Embryonic facial prominence (tissue), 1 donor: ENCODE results near the gene CACFD1.

ENCODE experiments used
- DNase-seq: peaks from one replicate; pipeline ENCODE4 v3.0.0-alpha.2; 2016; ENCODE audit errors: extremely low spot score

Gene CACFD1

GRCh38 chr9:133517711-133518110, 57.9 kb downstream of the CACFD1 start:
- no peak for DNase-seq

GRCh38 chr9:133518200-133518599, 58.4 kb downstream of the CACFD1 start:
- no peak for DNase-seq

- DNase-seq, result no peak
These were observed 59.1 kb downstream of the CACFD1 start for GRCh38 chr9:133518706-133519449.

DNA sequence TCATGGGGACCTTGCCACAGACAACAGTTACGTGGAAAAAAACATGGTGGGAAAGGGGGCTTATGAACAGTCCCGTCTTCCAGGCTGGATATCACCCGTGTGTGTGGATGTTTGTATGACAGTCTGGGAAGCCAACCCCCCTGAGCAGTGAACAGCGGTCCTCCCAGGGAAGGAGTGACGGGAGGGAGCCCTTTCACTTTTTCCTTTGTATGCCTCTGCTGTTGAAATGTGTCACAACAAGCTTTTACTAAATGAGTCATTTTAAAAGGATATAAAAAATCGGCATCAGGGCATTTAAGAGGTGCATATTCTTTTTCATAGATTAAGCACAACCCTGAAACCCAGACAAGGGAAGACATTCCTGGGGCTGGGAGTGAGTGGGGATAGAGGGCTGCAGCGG, 59.9 kb downstream of the CACFD1 start:
- no peak for DNase-seq

- DNase-seq, result no peak
These were observed 60.5 kb downstream of the CACFD1 start for GRCh38 chr9:133520121-133520835.
